Right atrium auricular region (tissue), 2 donors: Measurements from ENCODE around the gene FBXO42. TPM values are rescaled to one million over a fixed set of nuclear protein-coding genes. Genes with fewer than 3 reads are reported as not detected.

Experiments
- DNase-seq: peaks from one replicate; pipeline ENCODE4 v3.0.0-alpha.2; 2019; ENCODE audit warnings: low spot score
- H3K27ac ChIP-seq, 2 donors: fragments of 200-600 bp; sonication (generic); 1 replicate in 1 of 2; 2 replicates in 1 of 2; pipeline ENCODE4 v1.5.1; 2016 to 2019
- H3K27me3 ChIP-seq, 2 donors: fragments of 200-600 bp; sonication (generic); one replicate each; pipeline versions ENCODE4 v1.5.1 to v1.6.0; 2017 to 2019
- H3K36me3 ChIP-seq: fragments of 200-600 bp; sonication (generic); one replicate; pipeline ENCODE4 v1.5.1; 2016
- H3K4me1 ChIP-seq, 2 donors: fragments of 200-600 bp; sonication (generic); one replicate each; pipeline versions ENCODE4 v1.5.1 to v1.6.0; 2017 to 2019
- H3K4me3 ChIP-seq, 2 donors: fragments of 200-600 bp; sonication (generic); 1 replicate in 1 of 2; 2 replicates in 1 of 2; pipeline ENCODE4 v1.5.1; 2017 to 2019; ENCODE audit warnings: mild to moderate bottlenecking in 1 of 2, moderate library complexity in 1 of 2
- H3K9me3 ChIP-seq, 2 donors: fragments of 200-600 bp; sonication (generic); one replicate each; pipeline ENCODE4 v1.5.1; 2019
- CTCF ChIP-seq, 2 donors: fragments of 200-600 bp; sonication (generic); IDR thresholded peaks; one replicate each; pipeline ENCODE4 v1.5.1; 2019; ENCODE audit warnings: antibody characterized with exemption in 2 of 2
- total RNA-seq, 2 donors: library from RNA; depleted of rRNA; stranded (reverse); fragments of >200 nt; gene quantifications; one replicate each; pipeline ENCODE4 v1.1.0, GENCODE V29; 2016

Gene FBXO42
- total RNA-seq, 2 donors from 2014 or later = 11.9 to 16.5 TPM

- no peak overlapping the region for H3K27ac ChIP-seq
- H3K27me3 ChIP-seq = no peaks in the 10 kb centered on the region
- no peaks in the 10 kb centered on the region for H3K9me3 ChIP-seq
- H3K4me1 ChIP-seq = peaks cover 0 to 10% of the 10 kb centered on the region in 2 donors
- H3K36me3 ChIP-seq = no peaks in the 10 kb centered on the region
- TF ChIP-seq CTCF (IDR thresholded peaks at IDR 0.05) = no peak
- H3K4me3 ChIP-seq = no peak overlapping the region
- no peak for DNase-seq
Observed at GRCh38 chr1:16276302-16277030, 75.8 kb downstream of the FBXO42 start.

- no peak overlapping the region for H3K27ac ChIP-seq
Observed at GRCh38 chr1:16275591-16275990, 76.7 kb downstream of the FBXO42 start.

GRCh38 chr1:16267690-16268180 lies 84.5 kb downstream of the FBXO42 start:
- H3K27me3 ChIP-seq = no peaks in the 10 kb centered on the region
- no peak for TF ChIP-seq CTCF (IDR thresholded peaks at IDR 0.05)
- no peak overlapping the region for H3K4me3 ChIP-seq
- peaks cover 0 to 34% of the 10 kb centered on the region in 2 donors for H3K4me1 ChIP-seq
- DNase-seq = no peak
- no peaks in the 10 kb centered on the region for H3K9me3 ChIP-seq
- no peak overlapping the region for H3K27ac ChIP-seq
- no peaks in the 10 kb centered on the region for H3K36me3 ChIP-seq

More at GRCh38 chr1:16275591-16275990, 76.7 kb downstream of the FBXO42 start:
- Histone ChIP-seq H3K9me3 (no peaks in the 10 kb centered on the region), H3K27me3 (no peaks in the 10 kb centered on the region), H3K4me3 (no peak overlapping the region), H3K36me3 (no peaks in the 10 kb centered on the region), H3K4me1 (peaks cover 0 to 10% of the 10 kb centered on the region in 2 donors)
- no peak for TF ChIP-seq CTCF (IDR thresholded peaks at IDR 0.05)
- no peak for DNase-seq

- Histone ChIP-seq H3K9me3 (no peaks in the 10 kb centered on the region), H3K4me1 (peaks cover 0 to 34% of the 10 kb centered on the region in 2 donors), H3K27me3 (no peaks in the 10 kb centered on the region), H3K4me3 (no peak overlapping the region), H3K36me3 (no peaks in the 10 kb centered on the region), H3K27ac (no peak overlapping the region)
- no peak for TF ChIP-seq CTCF (IDR thresholded peaks at IDR 0.05)
- DNase-seq = no peak
Observed at GRCh38 chr1:16266411-16267118, 85.7 kb downstream of the FBXO42 start.

GRCh38 chr1:16262067-16262466 lies 90.2 kb downstream of the FBXO42 start:
- no peak for TF ChIP-seq CTCF (IDR thresholded peaks at IDR 0.05)
- no peak for DNase-seq
- Histone ChIP-seq H3K27ac (no peak overlapping the region), H3K4me1 (peaks cover 0 to 17% of the 10 kb centered on the region in 2 donors), H3K9me3 (no peaks in the 10 kb centered on the region), H3K27me3 (no peaks in the 10 kb centered on the region), H3K36me3 (no peaks in the 10 kb centered on the region), H3K4me3 (no peak overlapping the region)
